ENCODE data around the gene PPP4R1. TPM values are rescaled to one million over a fixed set of nuclear protein-coding genes. Genes with fewer than 3 reads are reported as not detected.
"Not testable (repeated sequence)": the region's sequence is repeated elsewhere in the genome, so short reads cannot be mapped to it uniquely, and the experiment has no call there.

The PPP4R1 gene
- total RNA-seq, 1 experiment from 2014 or later = 106 TPM

- H2BK12ac ChIP-seq (ENCODE audit: insufficient read length, low read depth, low read length) = no peak overlapping the region
- no peak overlapping the region for H3K27ac ChIP-seq (ENCODE audit: insufficient read length, low read depth, low read length)
Observed at GRCh38 chr18:9608298-9608697, 6.1 kb downstream of the PPP4R1 start.

GRCh38 chr18:9607111-9607510 lies 7.2 kb downstream of the PPP4R1 start:
- not testable (repeated sequence) for H3K18ac ChIP-seq (ENCODE audit: insufficient read length, low read depth, low read length); H2BK120ac ChIP-seq (ENCODE audit: low read depth, low read length, poor library complexity, severe bottlenecking); H3K27ac Mint-ChIP-seq; H3K23me2 ChIP-seq (ENCODE audit: insufficient read length, low read depth, low read length, poor library complexity, severe bottlenecking); H3K56ac ChIP-seq (ENCODE audit: insufficient read length, low read depth, low read length); H3K14ac ChIP-seq (ENCODE audit: insufficient read depth, low read length); H3K4me2 ChIP-seq (ENCODE audit: insufficient read depth, insufficient read length, low read length); H3K27ac ChIP-seq (ENCODE audit: insufficient read length, low read depth, low read length); H2BK12ac ChIP-seq (ENCODE audit: insufficient read length, low read depth, low read length); H2BK20ac ChIP-seq (ENCODE audit: low read depth, low read length, poor library complexity, severe bottlenecking); H3K4me3 Mint-ChIP-seq; H3K4ac ChIP-seq (ENCODE audit: low read depth, low read length); H3K9me3 Mint-ChIP-seq; H3K27me3 Mint-ChIP-seq (ENCODE audit: low read depth); H3K9me3 ChIP-seq (ENCODE audit: control insufficient read depth, low read depth, low read length); H4K20me1 ChIP-seq (ENCODE audit: control insufficient read depth, insufficient read depth, insufficient read length); H3K23ac ChIP-seq (ENCODE audit: insufficient read length, low read depth, low read length); H2BK15ac ChIP-seq (ENCODE audit: low read depth, low read length); H4K8ac ChIP-seq (replicated peaks; ENCODE audit: insufficient read length, low read depth, low read length); H2BK5ac ChIP-seq (ENCODE audit: insufficient read length, low read length); H3K9ac ChIP-seq (ENCODE audit: extremely low read depth, insufficient read length, low read length); H2AFZ ChIP-seq (ENCODE audit: low read length); H3T11ph ChIP-seq (ENCODE audit: low read length); H3K27me3 ChIP-seq (ENCODE audit: insufficient read depth, low read length); H4K91ac ChIP-seq (ENCODE audit: insufficient read length, low read depth, low read length); H3K4me1 ChIP-seq (ENCODE audit: insufficient read depth, low read length); H4K5ac ChIP-seq (ENCODE audit: insufficient read length, low read depth, low read length); DNase-seq; H2AK5ac ChIP-seq (ENCODE audit: insufficient read length, low read length); H3K79me1 ChIP-seq (ENCODE audit: insufficient read depth, low read depth, low read length, poor library complexity, severe bottlenecking)
- Mint-ChIP-seq H3K4me1 (peaks cover 13 to 26% of the 10 kb centered on the region in 2 experiments), H3K36me3 (ENCODE audit: insufficient read depth in 1 of 3, low read depth in 3 of 3) (peaks cover 28 to 39% (median 30%) of the 10 kb centered on the region in 3 experiments)
- no CpG with 5 or more reads among the region's 5 CpGs for WGBS (ENCODE audit: extremely low coverage, insufficient read length, low lambda C conversion rate)
- H3K79me2 ChIP-seq (ENCODE audit: insufficient read depth, low read length) = peaks cover 18% of the 10 kb centered on the region

More at GRCh38 chr18:9608298-9608697, 6.1 kb downstream of the PPP4R1 start:
- H3K56ac ChIP-seq (ENCODE audit: insufficient read length, low read depth, low read length) = no peak overlapping the region
- H4K8ac ChIP-seq (replicated peaks; ENCODE audit: insufficient read length, low read depth, low read length) = no peak overlapping the region
- peaks cover 3% of the 10 kb centered on the region; the same call in 1 of the 2 replicates for H3K4me1 ChIP-seq (ENCODE audit: insufficient read depth, low read length)
- H3K36me3 Mint-ChIP-seq (ENCODE audit: insufficient read depth in 1 of 3, low read depth in 3 of 3) = peaks cover 23 to 34% (median 24%) of the 10 kb centered on the region in 3 experiments
- DNase-seq = no peak
- no peak overlapping the region for H2AFZ ChIP-seq (ENCODE audit: low read length)
- no peaks in the 10 kb centered on the region for H3K27me3 ChIP-seq (ENCODE audit: insufficient read depth, low read length)
- peaks cover 21% of the 10 kb centered on the region for H3K79me2 ChIP-seq (ENCODE audit: insufficient read depth, low read length)
- no peak overlapping the region for H2AK5ac ChIP-seq (ENCODE audit: insufficient read length, low read length)
- H2BK120ac ChIP-seq (ENCODE audit: low read depth, low read length, poor library complexity, severe bottlenecking) = no peak overlapping the region
- H4K5ac ChIP-seq (ENCODE audit: insufficient read length, low read depth, low read length) = no peak overlapping the region
- no peak overlapping the region for H3K23ac ChIP-seq (ENCODE audit: insufficient read length, low read depth, low read length)
- no peaks in the 10 kb centered on the region for H3K9me3 ChIP-seq (ENCODE audit: control insufficient read depth, low read depth, low read length)
- no peak overlapping the region for H3T11ph ChIP-seq (ENCODE audit: low read length)
- H3K79me1 ChIP-seq (ENCODE audit: insufficient read depth, low read depth, low read length, poor library complexity, severe bottlenecking) = peaks cover 2% of the 10 kb centered on the region
- no peak overlapping the region for H2BK15ac ChIP-seq (ENCODE audit: low read depth, low read length)
- no peak overlapping the region for H3K4me3 Mint-ChIP-seq
- H3K4ac ChIP-seq (ENCODE audit: low read depth, low read length) = no peak overlapping the region
- peaks cover 4 to 7% of the 10 kb centered on the region in 2 experiments; a peak in 3 of 5 replicates for H3K9me3 Mint-ChIP-seq
- no peak for TF ChIP-seq CTCF (conservative IDR thresholded peaks at IDR 0.05)
- peaks cover 25 to 37% of the 10 kb centered on the region in 2 experiments for H3K4me1 Mint-ChIP-seq
- no peak overlapping the region for H4K91ac ChIP-seq (ENCODE audit: insufficient read length, low read depth, low read length)
- H3K18ac ChIP-seq (ENCODE audit: insufficient read length, low read depth, low read length) = no peak overlapping the region
- H3K27ac Mint-ChIP-seq = peak overlapping the region in 2 of 3 experiments; percentile 22 to 78; a peak in 1 of 7 replicates
- H4K20me1 ChIP-seq (ENCODE audit: control insufficient read depth, insufficient read depth, insufficient read length) = no peaks in the 10 kb centered on the region
- H3K9ac ChIP-seq (ENCODE audit: extremely low read depth, insufficient read length, low read length) = no peak overlapping the region
- H3K14ac ChIP-seq (ENCODE audit: insufficient read depth, low read length) = no peak overlapping the region
- H3K23me2 ChIP-seq (ENCODE audit: insufficient read length, low read depth, low read length, poor library complexity, severe bottlenecking) = no peaks in the 10 kb centered on the region
- no peak overlapping the region for H3K4me2 ChIP-seq (ENCODE audit: insufficient read depth, insufficient read length, low read length)
- H2BK20ac ChIP-seq (ENCODE audit: low read depth, low read length, poor library complexity, severe bottlenecking) = no peak overlapping the region
- no peaks in the 10 kb centered on the region for H3K27me3 Mint-ChIP-seq (ENCODE audit: low read depth)
- no peak overlapping the region for H2BK5ac ChIP-seq (ENCODE audit: insufficient read length, low read length)

Measured in H9 (cell line).